ENCODE measurements around the gene BEND5.

BEND5 gene

GRCh38 chr1:48718116-48718630 is 58.5 kb downstream of the BEND5 start:
- no peak for DNase-seq

GRCh38 chr1:48717082-48717481 is 59.6 kb downstream of the BEND5 start:
- no peak for DNase-seq

- no peak for DNase-seq
Observed at GRCh38 chr1:48715921-48716320, 60.8 kb downstream of the BEND5 start.

GRCh38 chr1:48710915-48711314 is 65.8 kb downstream of the BEND5 start:
- no peak for DNase-seq

GRCh38 chr1:48710318-48710717 is 66.4 kb downstream of the BEND5 start:
- no peak for DNase-seq

- no peak for DNase-seq
Observed at GRCh38 chr1:48704736-48705135, 72.0 kb downstream of the BEND5 start.

- no peak for DNase-seq
Observed at GRCh38 chr1:48701445-48701844, 75.2 kb downstream of the BEND5 start.

- peak in 4 of 6 experiments; percentile 2 to 34 (median 9) for DNase-seq
Observed at GRCh38 chr1:48697066-48697707, 79.5 kb downstream of the BEND5 start.

GRCh38 chr1:48695161-48695560 is 81.5 kb downstream of the BEND5 start:
- DNase-seq, result no peak

- no peak for DNase-seq
Observed at GRCh38 chr1:48693674-48694320, 82.9 kb downstream of the BEND5 start.

- DNase-seq, result no peak
Observed at GRCh38 chr1:48693180-48693579, 83.5 kb downstream of the BEND5 start.

- DNase-seq, result no peak
Observed at GRCh38 chr1:48692235-48692634, 84.5 kb downstream of the BEND5 start.

- DNase-seq, result no peak
Observed at GRCh38 chr1:48691429-48692001, 85.2 kb downstream of the BEND5 start.

- DNase-seq, result no peak
Observed at GRCh38 chr1:48688102-48688760, 88.5 kb downstream of the BEND5 start.

GRCh38 chr1:48687282-48688045 is 89.2 kb downstream of the BEND5 start:
- DNase-seq, result no peak

- no peak for DNase-seq
Observed at GRCh38 chr1:48686159-48686558, 90.5 kb downstream of the BEND5 start.

- no peak for DNase-seq
Observed at GRCh38 chr1:48684381-48684780, 92.3 kb downstream of the BEND5 start.

- no peak for DNase-seq
Observed at GRCh38 chr1:48683839-48684238, 92.9 kb downstream of the BEND5 start.

- DNase-seq, result no peak
Observed at GRCh38 chr1:48681476-48682305, 95.0 kb downstream of the BEND5 start.

- DNase-seq, result no peak
Observed at GRCh38 chr1:48680411-48681035, 96.2 kb downstream of the BEND5 start.

- DNase-seq, result no peak
Observed at GRCh38 chr1:48679859-48680258, 96.8 kb downstream of the BEND5 start.

Measured in stimulated activated naive CD4-positive, alpha-beta T cell (primary cell).